DMS153 (cell line): ENCODE results near the gene NEUROD4.
"Not testable (repeated sequence)": the region's sequence is repeated elsewhere in the genome, so short reads cannot be mapped to it uniquely, and the experiment has no call there.

Experiments
- DNase-seq: peaks from one replicate; lab custom pipeline; 2025; lab: John Stamatoyannopoulos, UW

The NEUROD4 gene

GRCh38 chr12:55019784-55020183 lies at the start of gene NEUROD4:
NEUROD4 (plus strand) TSS chr12:55019974; CDS start chr12:55026440, 6,466 bp downstream.
- DNase-seq = no peak

- DNase-seq = no peak
Observed at GRCh38 chr12:54970741-54971140, 49.0 kb upstream of the NEUROD4 start.

GRCh38 chr12:54973556-54973955 lies 46.2 kb upstream of the NEUROD4 start:
- no peak for DNase-seq

- no peak for DNase-seq
Observed at GRCh38 chr12:54974279-54974678, 45.5 kb upstream of the NEUROD4 start.

GRCh38 chr12:54975272-54975671 lies 44.5 kb upstream of the NEUROD4 start:
- no peak for DNase-seq

GRCh38 chr12:54975875-54976274 lies 43.9 kb upstream of the NEUROD4 start:
- no peak for DNase-seq

- DNase-seq = no peak
Observed at GRCh38 chr12:54977155-54977554, 42.6 kb upstream of the NEUROD4 start.

GRCh38 chr12:54977857-54978256 lies 41.9 kb upstream of the NEUROD4 start:
- no peak for DNase-seq

GRCh38 chr12:54980341-54980740 lies 39.4 kb upstream of the NEUROD4 start:
- no peak for DNase-seq

GRCh38 chr12:54981796-54982195 lies 38.0 kb upstream of the NEUROD4 start:
- DNase-seq = no peak

- DNase-seq = no peak
Observed at GRCh38 chr12:54983536-54984101, 36.2 kb upstream of the NEUROD4 start.

- DNase-seq = no peak
Observed at GRCh38 chr12:54984658-54985376, 35.0 kb upstream of the NEUROD4 start, which contains the start of gene TESPA1. TESPA1 (minus strand) TSS chr12:54984762; CDS start chr12:54974562, 10,200 bp downstream.

- not testable (repeated sequence) for DNase-seq
Observed at GRCh38 chr12:54986773-54987172, 33.0 kb upstream of the NEUROD4 start.

GRCh38 chr12:54987611-54988231 lies 32.1 kb upstream of the NEUROD4 start:
- no peak for DNase-seq

GRCh38 chr12:54988402-54989054 lies 31.2 kb upstream of the NEUROD4 start:
- peak; percentile 8 for DNase-seq

- no peak for DNase-seq
Observed at GRCh38 chr12:54989829-54990228, 29.9 kb upstream of the NEUROD4 start.

- DNase-seq = no peak
Observed at GRCh38 chr12:54991161-54991990, 28.4 kb upstream of the NEUROD4 start.

- DNase-seq = no peak
Observed at GRCh38 chr12:54991991-54992375, 27.8 kb upstream of the NEUROD4 start.

GRCh38 chr12:54993181-54993835 lies 26.5 kb upstream of the NEUROD4 start:
- peak; percentile 61 for DNase-seq

GRCh38 chr12:54996205-54996604 lies 23.6 kb upstream of the NEUROD4 start:
- no peak for DNase-seq

- no peak for DNase-seq
Observed at GRCh38 chr12:54997929-54998522, 21.7 kb upstream of the NEUROD4 start.
